PC-3 (cell line): Measurements from ENCODE around the gene UBE2E2. TPM values are rescaled to one million over a fixed set of nuclear protein-coding genes. Genes with fewer than 3 reads are reported as not detected.

Experiments
- ATAC-seq: fragments of 200-7000 bp; cut with Tn5 transposase; 2 replicates; pipeline ENCODE4 v1.9.1; 2020; ENCODE audit warnings: mild to moderate bottlenecking, moderate library complexity
- BruUV-seq: library from RNA; stranded (reverse); fragments of 400-500 nt; replicated peaks from 2 replicates; lab custom pipeline; 2021; lab: Mats Ljungman, UMichigan
- CTCF ChIA-PET: fragments of 300-600 bp; sonication (Branson Sonifier 250); formaldehyde crosslinking; loops from one replicate; lab custom pipeline; 2022; ENCODE audit warnings: antibody characterized with exemption; lab: Charles Lee
- POLR2A ChIA-PET: fragments of 300-600 bp; sonication (Branson Sonifier 250); formaldehyde crosslinking; loops from one replicate; lab custom pipeline; 2022; ENCODE audit warnings: antibody characterized with exemption; ENCODE audit not compliant: unreplicated experiment; lab: Charles Lee
- DNase-seq: peaks from one replicate; pipeline ENCODE4 v3.0.0-alpha.2; 2015
- H2AFZ ChIP-seq: fragments of 300-600 bp; sonication (generic); 2 replicates; pipeline ENCODE4 v1.6.0; 2016; ENCODE audit warnings: antibody characterized with exemption, low read length
- H3F3A ChIP-seq: fragments of 300-600 bp; sonication (generic); one replicate; pipeline ENCODE4 v1.6.0; 2017; ENCODE audit warnings: antibody characterized with exemption, low read length, control low read depth, mild to moderate bottlenecking; ENCODE audit not compliant: unreplicated experiment
- H3K27ac ChIP-seq: fragments of 300-600 bp; sonication (generic); 2 replicates; pipeline ENCODE4 v1.5.1; 2016; ENCODE audit warnings: mild to moderate bottlenecking, low read length
- H3K27me3 ChIP-seq: fragments of 300-600 bp; sonication (generic); 2 replicates; pipeline ENCODE4 v1.6.1; 2016; ENCODE audit warnings: low read length, mixed read lengths
- H3K36me3 ChIP-seq: fragments of 300-600 bp; sonication (generic); 2 replicates; pipeline ENCODE4 v1.6.1; 2016; ENCODE audit warnings: low read depth, mixed run types, low read length, mixed read lengths
- H3K4me1 ChIP-seq: fragments of 300-600 bp; sonication (generic); 2 replicates; pipeline ENCODE4 v1.5.1; 2016; ENCODE audit warnings: low read length; ENCODE audit not compliant: insufficient read depth
- H3K4me2 ChIP-seq: fragments of 300-600 bp; sonication (generic); 2 replicates; pipeline ENCODE4 v1.6.0; 2016; ENCODE audit warnings: low read length
- H3K4me3 ChIP-seq: fragments of 300-600 bp; sonication (generic); 2 replicates; pipeline ENCODE4 v1.5.1; 2016; ENCODE audit warnings: mild to moderate bottlenecking, low read length, mixed read lengths
- H3K79me2 ChIP-seq: fragments of 300-600 bp; sonication (generic); 2 replicates; pipeline ENCODE4 v1.6.1; 2017; ENCODE audit warnings: low read length, mixed read lengths
- H3K9ac ChIP-seq: fragments of 300-600 bp; sonication (generic); 2 replicates; pipeline ENCODE4 v1.6.0; 2016; ENCODE audit warnings: mild to moderate bottlenecking, low read length
- H3K9me2 ChIP-seq: fragments of 300-600 bp; sonication (generic); replicated peaks from 2 replicates; pipeline ENCODE4 v1.6.1; 2016; ENCODE audit warnings: mixed run types, low read length, mixed read lengths
- H3K9me3 ChIP-seq: fragments of 300-600 bp; sonication (generic); 2 replicates; pipeline ENCODE4 v1.6.1; 2016; ENCODE audit warnings: low read length, mixed read lengths
- H4K20me1 ChIP-seq: fragments of 300-600 bp; sonication (generic); 2 replicates; pipeline ENCODE4 v1.6.1; 2016; ENCODE audit warnings: low read length, mixed read lengths
- EZH2 ChIP-seq: fragments of 300-600 bp; sonication (generic); IDR thresholded peaks from one replicate; pipeline ENCODE4 v1.6.1; 2017; ENCODE audit warnings: antibody characterized with exemption, mild to moderate bottlenecking, low read length; ENCODE audit not compliant: unreplicated experiment
- EZH2phosphoT487 ChIP-seq: fragments of 300-600 bp; sonication (generic); IDR thresholded peaks from 2 replicates; pipeline ENCODE4 v1.6.1; 2018; ENCODE audit warnings: mild to moderate bottlenecking, antibody characterized with exemption, low read length, borderline replicate concordance
- intact Hi-C: fragments of 100-400 bp; cut with micrococcal nuclease; formaldehyde crosslinking; loops from 2 replicates; pipeline ENCODE4 v1.9.0; 2023
- total RNA-seq: library from RNA; depleted of rRNA; stranded (reverse); fragments of >200 nt; gene quantifications from 2 replicates; pipeline ENCODE4 v1.2.3, GENCODE V29; 2014
- TF ChIP-seq, protein P1 (sequence below): fragments of 300-600 bp; sonication (generic); conservative IDR thresholded peaks from 2 replicates; pipeline ENCODE4 v1.5.1; 2017; ENCODE audit warnings: antibody characterized with exemption, low read depth, mild to moderate bottlenecking, low read length

The UBE2E2 gene
- total RNA-seq, 1 experiment from 2014 or later = 25.6 TPM

GRCh38 chr3:23594894-23595670 is 392.0 kb downstream of the UBE2E2 start:
- no TSS peak for BruUV-seq
- DNase-seq (no peak), ATAC-seq (no peak)
- H3K4me3 ChIP-seq = no peak overlapping the region
- ChIA-PET CTCF (no interaction called here), POLR2A (interaction anchor here (0.6 kb wide), 1 partner anchor 420 kb away, joined by 3 read pairs; no protein-coding TSS in a partner anchor)
- no peaks in the 10 kb centered on the region for H3K79me2 ChIP-seq
- no peaks in the 10 kb centered on the region for H3F3A ChIP-seq
- H3K27ac ChIP-seq = no peak overlapping the region
- peaks cover 19% of the 10 kb centered on the region for H3K4me1 ChIP-seq
- no peaks in the 10 kb centered on the region for H3K9me3 ChIP-seq
- no peaks in the 10 kb centered on the region for H4K20me1 ChIP-seq
- no peaks in the 10 kb centered on the region for H3K27me3 ChIP-seq
- no peaks in the 10 kb centered on the region for H3K36me3 ChIP-seq
- no peak overlapping the region for H2AFZ ChIP-seq
- H3K9me2 ChIP-seq = no peaks in the 10 kb centered on the region
- no peak overlapping the region for H3K4me2 ChIP-seq
- H3K9ac ChIP-seq = no peak overlapping the region
- intact Hi-C loops = no loop called here
- TF ChIP-seq EZH2 (no peak), EZH2phosphoT487 (no peak)
- TF ChIP-seq, protein P1, sequence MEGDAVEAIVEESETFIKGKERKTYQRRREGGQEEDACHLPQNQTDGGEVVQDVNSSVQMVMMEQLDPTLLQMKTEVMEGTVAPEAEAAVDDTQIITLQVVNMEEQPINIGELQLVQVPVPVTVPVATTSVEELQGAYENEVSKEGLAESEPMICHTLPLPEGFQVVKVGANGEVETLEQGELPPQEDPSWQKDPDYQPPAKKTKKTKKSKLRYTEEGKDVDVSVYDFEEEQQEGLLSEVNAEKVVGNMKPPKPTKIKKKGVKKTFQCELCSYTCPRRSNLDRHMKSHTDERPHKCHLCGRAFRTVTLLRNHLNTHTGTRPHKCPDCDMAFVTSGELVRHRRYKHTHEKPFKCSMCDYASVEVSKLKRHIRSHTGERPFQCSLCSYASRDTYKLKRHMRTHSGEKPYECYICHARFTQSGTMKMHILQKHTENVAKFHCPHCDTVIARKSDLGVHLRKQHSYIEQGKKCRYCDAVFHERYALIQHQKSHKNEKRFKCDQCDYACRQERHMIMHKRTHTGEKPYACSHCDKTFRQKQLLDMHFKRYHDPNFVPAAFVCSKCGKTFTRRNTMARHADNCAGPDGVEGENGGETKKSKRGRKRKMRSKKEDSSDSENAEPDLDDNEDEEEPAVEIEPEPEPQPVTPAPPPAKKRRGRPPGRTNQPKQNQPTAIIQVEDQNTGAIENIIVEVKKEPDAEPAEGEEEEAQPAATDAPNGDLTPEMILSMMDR = no peak

DNA sequence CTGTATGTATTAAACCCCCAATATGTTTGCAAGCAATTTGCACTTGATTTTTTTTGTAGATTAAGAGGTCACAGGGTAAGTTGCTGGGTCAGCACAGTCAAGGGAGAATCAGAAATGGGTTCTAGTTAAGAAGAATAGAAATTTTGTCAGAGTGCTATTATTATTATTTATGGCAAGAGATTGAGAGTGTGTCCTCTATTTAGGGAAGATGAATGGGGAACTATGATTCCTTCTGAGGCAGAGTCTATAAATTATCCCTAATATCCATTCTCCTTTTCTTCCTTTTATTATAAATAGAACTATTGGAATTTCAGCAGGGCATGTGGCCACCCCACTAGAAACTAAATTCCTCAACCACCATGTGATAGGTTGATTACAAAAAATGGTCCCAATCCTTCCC is 392.7 kb downstream of the UBE2E2 start:
- no peaks in the 10 kb centered on the region for H3K79me2 ChIP-seq
- TF ChIP-seq, protein P1 = no peak
- TF ChIP-seq EZH2 (no peak), EZH2phosphoT487 (no peak)
- H3K9me3 ChIP-seq = no peaks in the 10 kb centered on the region
- ATAC-seq (no peak), DNase-seq (no peak)
- BruUV-seq = no TSS peak
- ChIA-PET CTCF (no interaction called here), POLR2A (no interaction called here)
- H2AFZ ChIP-seq = no peak overlapping the region
- no peaks in the 10 kb centered on the region for H3F3A ChIP-seq
- no peaks in the 10 kb centered on the region for H3K36me3 ChIP-seq
- no peaks in the 10 kb centered on the region for H3K9me2 ChIP-seq
- no peak overlapping the region for H3K27ac ChIP-seq
- peaks cover 27% of the 10 kb centered on the region for H3K4me1 ChIP-seq
- H4K20me1 ChIP-seq = no peaks in the 10 kb centered on the region
- H3K9ac ChIP-seq = no peak overlapping the region
- no peak overlapping the region for H3K4me3 ChIP-seq
- intact Hi-C loops = no loop called here
- no peaks in the 10 kb centered on the region for H3K27me3 ChIP-seq
- H3K4me2 ChIP-seq = no peak overlapping the region
